Activated naive CD8-positive, alpha-beta T cell treated with anti-CD3 and anti-CD28 coated beads, Interleukin-2, amount 50 U/mL, for 16 hours (primary cell): ENCODE data around the gene ANKRD49.

ENCODE experiments used
- DNase-seq: peaks from one replicate; pipeline ENCODE4 v3.0.0-alpha.2; 2020; ENCODE audit warnings: low read depth, low spot score

Gene ANKRD49

DNA sequence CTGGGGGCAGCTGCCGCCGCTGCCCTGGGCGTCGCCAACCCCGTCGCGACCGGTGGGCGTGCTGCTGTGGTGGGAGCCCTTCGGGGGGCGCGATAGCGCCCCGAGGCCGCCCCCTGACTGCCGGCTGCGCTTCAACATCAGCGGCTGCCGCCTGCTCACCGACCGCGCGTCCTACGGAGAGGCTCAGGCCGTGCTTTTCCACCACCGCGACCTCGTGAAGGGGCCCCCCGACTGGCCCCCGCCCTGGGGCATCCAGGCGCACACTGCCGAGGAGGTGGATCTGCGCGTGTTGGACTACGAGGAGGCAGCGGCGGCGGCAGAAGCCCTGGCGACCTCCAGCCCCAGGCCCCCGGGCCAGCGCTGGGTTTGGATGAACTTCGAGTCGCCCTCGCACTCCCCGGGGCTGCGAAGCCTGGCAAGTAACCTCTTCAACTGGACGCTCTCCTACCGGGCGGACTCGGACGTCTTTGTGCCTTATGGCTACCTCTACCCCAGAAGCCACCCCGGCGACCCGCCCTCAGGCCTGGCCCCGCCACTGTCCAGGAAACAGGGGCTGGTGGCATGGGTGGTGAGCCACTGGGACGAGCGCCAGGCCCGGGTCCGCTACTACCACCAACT, 51.0 kb downstream of the ANKRD49 start:
- no peak for DNase-seq

DNA sequence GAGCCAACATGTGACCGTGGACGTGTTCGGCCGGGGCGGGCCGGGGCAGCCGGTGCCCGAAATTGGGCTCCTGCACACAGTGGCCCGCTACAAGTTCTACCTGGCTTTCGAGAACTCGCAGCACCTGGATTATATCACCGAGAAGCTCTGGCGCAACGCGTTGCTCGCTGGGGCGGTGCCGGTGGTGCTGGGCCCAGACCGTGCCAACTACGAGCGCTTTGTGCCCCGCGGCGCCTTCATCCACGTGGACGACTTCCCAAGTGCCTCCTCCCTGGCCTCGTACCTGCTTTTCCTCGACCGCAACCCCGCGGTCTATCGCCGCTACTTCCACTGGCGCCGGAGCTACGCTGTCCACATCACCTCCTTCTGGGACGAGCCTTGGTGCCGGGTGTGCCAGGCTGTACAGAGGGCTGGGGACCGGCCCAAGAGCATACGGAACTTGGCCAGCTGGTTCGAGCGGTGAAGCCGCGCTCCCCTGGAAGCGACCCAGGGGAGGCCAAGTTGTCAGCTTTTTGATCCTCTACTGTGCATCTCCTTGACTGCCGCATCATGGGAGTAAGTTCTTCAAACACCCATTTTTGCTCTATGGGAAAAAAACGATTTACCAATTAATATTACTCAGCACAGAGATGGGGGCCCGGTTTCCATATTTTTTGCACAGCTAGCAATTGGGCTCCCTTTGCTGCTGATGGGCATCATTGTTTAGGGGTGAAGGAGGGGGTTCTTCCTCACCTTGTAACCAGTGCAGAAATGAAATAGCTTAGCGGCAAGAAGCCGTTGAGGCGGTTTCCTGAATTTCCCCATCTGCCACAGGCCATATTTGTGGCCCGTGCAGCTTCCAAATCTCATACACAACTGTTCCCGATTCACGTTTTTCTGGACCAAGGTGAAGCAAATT, 51.7 kb downstream of the ANKRD49 start:
- DNase-seq = no peak

DNA sequence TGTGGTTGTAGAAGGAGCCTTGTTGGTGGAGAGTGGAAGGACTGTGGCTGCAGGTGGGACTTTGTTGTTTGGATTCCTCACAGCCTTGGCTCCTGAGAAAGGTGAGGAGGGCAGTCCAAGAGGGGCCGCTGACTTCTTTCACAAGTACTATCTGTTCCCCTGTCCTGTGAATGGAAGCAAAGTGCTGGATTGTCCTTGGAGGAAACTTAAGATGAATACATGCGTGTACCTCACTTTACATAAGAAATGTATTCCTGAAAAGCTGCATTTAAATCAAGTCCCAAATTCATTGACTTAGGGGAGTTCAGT, 52.3 kb downstream of the ANKRD49 start:
- DNase-seq = no peak

DNA sequence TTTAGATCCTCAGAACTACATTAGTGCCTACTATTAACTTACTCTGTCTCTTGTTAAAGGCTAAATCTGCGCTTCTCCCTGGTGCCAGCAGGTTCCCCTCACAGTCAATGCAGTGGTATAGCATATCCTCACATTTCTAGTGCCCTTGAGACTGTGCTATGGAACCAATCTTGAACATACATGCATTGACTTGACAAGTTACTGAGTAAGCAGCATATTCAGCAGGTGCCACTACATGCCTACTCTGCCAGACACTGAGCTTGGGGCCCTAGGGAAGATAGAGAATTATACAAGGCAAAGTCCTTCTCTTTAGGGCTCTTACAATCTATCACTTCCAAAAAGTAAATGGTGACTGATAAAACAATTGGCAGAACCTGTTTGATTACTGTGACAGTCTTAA, 53.1 kb downstream of the ANKRD49 start:
- DNase-seq = no peak

DNA sequence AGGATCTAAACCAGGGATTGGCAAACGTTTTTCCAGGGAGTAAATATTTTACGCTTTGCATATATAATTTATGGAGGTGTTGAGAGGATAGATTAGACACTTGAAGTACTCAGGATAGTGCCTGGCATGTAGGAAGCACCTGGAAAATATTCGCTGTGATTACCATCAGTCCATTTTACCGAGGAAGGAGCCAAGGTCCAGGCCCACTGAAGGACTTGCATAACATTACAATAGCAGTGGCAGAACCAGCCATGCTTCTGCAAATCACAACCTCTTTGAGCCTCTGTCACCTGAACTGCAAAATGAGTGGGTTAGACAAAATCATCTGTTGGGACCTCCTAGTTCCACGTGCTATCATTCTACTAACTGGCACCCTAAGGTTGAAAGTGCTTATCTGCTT, 55.4 kb downstream of the ANKRD49 start:
- no peak for DNase-seq
